ENCODE results near the gene ALK.

GRCh38 chr2:29528371-29528770 is 393.0 kb downstream of the ALK start:
- TF ChIP-seq CTCF (IDR thresholded peaks at IDR 0.05; ENCODE audit: low read length) = no peak
- no peak for TF ChIP-seq EZH2 (IDR thresholded peaks at IDR 0.05; ENCODE audit: borderline replicate concordance, low read length)
